Caki2 (cell line): ENCODE data around the gene FAM135A. TPM values are rescaled to one million over a fixed set of nuclear protein-coding genes. Genes with fewer than 3 reads are reported as not detected.
"Not testable (repeated sequence)": the region's sequence is repeated elsewhere in the genome, so short reads cannot be mapped to it uniquely, and the experiment has no call there.

Experiments
- DNase-seq: peaks from one replicate; pipeline ENCODE4 v3.0.0-alpha.2; 2015; ENCODE audit warnings: low read depth
- in situ Hi-C: cut with HindIII; loops from 2 replicates; pipeline ENCODE4 v1.10.0; 2016; ENCODE audit warnings: low sequenced_read_pairs, low pct_unique_long_range_greater_than_20kb, mixed read lengths
- total RNA-seq: library from RNA; depleted of rRNA; stranded (reverse); fragments of >200 nt; shearing (Covaris generic); gene quantifications from 2 replicates; pipeline ENCODE4 v1.2.3, GENCODE V29; 2014; ENCODE audit warnings: low replicate concordance; rRNA removed

Gene FAM135A
- total RNA-seq, 1 experiment from 2014 or later = 2.5 TPM

DNA sequence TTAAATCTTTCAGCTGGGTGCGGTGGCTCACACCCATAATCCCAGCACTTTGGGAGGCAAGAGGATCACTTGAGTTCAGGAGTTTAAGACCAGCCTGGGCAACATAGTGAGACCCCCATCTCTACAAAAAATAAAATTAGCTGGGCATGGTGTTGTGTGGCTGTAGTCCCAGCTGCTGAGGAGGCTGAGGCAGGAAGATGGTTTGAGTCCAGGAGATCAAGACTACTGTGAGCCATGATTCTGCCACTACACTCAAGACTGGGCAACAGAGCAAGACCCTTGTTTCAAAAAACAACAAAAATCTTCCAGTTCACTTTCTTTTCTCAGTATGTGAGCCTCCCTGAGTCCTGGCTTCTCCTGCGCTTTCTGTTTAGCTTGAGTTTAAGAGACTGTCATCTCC, 161.3 kb downstream of the FAM135A start:
- no peak for DNase-seq
- in situ Hi-C loops = no loop called here

GRCh38 chr6:70575899-70576495, 162.7 kb downstream of the FAM135A start:
- DNase-seq = no peak
- in situ Hi-C loops = no loop called here

DNA sequence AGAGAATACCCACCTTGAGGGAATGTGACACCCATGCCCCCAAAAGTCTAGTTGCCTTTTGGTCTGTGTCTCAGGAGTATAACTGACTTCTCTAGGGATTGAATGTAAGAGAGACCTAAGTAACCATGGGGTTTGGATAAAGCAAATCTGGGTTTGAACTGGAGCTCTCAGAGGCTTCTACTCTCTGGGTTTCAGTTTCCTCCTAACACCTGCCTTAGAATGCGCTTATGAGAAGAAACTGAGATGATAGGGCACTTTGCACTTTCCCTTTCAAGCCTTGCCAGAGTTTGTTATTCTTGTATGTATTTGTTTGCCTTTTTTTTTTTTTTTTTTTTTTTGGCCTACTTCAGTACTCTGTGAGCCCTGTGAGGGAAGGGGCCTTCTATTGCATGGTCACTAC, 172.8 kb downstream of the FAM135A start:
- in situ Hi-C loops = no loop called here
- DNase-seq = no peak

DNA sequence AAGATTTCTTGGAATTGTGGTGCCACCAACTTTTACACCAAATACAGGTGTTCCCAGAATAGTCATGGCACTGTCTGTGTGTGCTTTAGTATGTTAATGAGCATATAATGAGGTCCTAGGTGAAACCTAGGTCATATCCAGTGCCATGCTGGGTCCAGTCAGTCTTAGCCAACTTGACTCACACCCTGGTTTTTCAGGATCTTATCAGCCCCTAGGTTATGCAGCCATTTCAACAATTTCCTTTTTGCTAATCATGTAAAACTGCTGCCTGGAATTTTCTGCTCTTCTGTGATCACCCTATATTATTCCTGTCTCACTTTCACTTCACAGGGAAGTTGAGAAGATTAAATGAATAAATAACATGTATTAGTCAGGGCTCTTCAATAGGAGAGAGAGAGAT, 177.1 kb downstream of the FAM135A start:
- in situ Hi-C loops = no loop called here
- no peak for DNase-seq

DNA sequence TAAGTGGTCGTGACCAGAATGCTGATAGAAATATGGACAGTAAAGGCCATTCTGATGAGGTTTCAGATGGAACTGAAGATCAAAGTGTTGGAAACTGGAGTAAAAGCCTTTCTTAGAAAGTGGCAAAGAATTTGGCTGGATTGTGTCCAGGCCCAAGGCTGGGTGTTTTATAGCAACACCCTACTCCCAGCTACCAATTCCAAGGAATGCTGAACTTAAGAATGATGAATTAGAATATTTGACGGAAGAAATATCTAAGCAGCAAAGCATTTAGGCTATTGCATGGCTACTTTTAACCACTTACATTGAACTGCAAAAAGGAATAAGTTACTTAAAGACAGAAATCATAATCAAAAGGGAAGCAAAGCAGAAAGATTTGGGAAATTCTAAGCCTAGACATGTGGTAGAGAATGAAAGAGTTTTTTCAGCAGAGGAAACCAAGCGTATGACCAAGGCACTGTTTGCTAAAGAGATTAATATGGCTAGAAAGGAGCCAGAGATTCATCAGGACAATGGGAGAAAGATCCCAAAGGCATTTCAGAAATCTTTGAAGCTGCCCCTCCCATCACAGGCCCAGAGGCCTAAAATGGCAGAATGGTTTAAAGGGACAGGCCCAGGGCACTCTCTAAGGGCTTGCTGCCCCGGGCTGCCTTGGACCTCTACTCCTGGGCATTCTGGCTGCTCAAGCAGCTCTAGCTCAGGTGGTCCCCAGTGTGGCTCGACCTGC, 179.2 kb downstream of the FAM135A start:
- no peak for DNase-seq
- in situ Hi-C loops = no loop called here

DNA sequence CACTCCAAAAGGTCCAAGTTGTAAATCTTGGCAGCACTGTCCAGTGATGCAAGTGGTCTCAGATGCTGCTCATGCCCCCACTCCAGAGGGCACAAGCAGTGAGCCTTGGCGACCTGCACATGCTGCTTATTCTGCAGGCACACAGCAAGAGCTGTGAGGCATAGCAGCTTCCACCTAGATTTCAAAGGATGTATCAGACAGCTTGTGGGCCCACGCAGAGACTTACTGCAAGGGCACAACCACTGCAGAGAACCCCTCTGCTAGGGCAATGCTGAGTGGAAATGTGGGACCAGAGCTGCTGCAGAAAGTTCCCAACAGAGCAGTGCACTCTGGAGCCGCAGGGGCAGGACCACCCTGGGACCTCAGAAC, 179.8 kb downstream of the FAM135A start:
- in situ Hi-C loops = no loop called here
- DNase-seq = no peak

GRCh38 chr6:70599187-70599586, 185.9 kb downstream of the FAM135A start:
- in situ Hi-C loops = no loop called here
- DNase-seq = no peak

DNA sequence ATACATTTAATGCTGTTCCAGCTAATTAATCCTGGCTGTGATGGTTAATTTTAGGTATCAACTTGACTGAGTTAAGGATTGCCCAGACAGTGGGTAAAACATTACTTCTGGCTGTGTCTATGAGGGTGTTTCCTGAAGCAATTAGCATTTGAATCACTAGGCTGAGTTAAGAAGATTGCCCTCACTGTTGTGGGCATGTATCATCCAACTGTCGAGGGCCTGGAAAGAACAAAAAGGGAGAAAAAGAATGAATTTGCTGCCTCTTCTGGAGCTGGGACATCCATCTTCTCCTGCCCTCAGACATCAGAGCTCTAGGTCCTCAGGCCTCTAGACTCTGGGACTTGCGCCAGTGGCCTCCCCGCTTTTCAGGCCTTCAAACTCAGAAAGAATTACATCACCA, 187.7 kb downstream of the FAM135A start:
- in situ Hi-C loops = no loop called here
- no peak for DNase-seq

DNA sequence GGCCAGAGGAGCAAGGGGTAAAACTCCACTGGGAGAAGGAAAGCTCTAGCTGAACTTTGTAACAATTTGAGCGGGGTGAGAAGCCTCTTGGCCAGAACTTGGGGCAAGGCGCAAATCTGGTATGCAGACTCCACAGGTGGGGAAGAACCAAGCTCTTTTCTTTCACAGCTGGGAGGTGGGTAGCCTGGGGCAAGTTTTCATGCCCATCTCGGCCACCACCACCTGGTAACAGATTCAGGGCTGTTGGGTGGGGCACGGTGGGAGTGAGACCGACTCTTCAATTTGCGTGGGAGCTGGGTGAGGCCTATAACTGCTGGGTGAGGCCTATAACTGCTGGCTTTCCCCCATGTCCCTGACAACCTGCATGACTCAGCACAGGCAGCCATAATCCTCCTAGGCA, 190.9 kb downstream of the FAM135A start:
- in situ Hi-C loops = no loop called here

GRCh38 chr6:70607371-70607770, 194.1 kb downstream of the FAM135A start:
- in situ Hi-C loops, DNase-seq: not testable (repeated sequence)

More for the DNA sequence above, 190.9 kb downstream of the FAM135A start:
- no peak for DNase-seq

DNA sequence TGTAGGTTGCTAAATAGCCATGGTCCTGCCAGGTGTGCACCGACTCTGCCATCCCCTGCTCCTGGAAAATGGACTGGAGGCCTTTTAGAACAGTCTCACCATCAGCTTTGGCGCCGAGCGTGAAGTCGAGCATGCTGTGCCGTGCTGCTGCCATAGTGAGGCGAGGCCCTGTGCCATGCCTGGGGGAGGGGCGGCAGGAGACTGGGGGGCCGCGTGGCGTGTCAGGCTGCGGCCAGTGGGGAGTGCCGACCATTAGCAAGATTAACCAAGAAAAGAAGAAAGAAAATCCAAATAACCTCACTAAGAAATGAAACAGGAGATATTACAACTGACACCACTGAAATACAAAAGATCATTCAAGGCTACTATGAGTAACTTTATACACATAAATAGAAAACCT, 195.9 kb downstream of the FAM135A start:
- DNase-seq, in situ Hi-C loops: not testable (repeated sequence)

Other genes starting within 250 kb of the FAM135A start
- gene COL9A1, start 110.4 kb upstream of the FAM135A start, total RNA-seq = not detected in 2 replicates
- gene SDHAF4, start 153.4 kb downstream of the FAM135A start, total RNA-seq = 7.1 and 9.8 TPM in 2 replicates